Stimulated activated CD8-positive, alpha-beta memory T cell treated with anti-CD3 and anti-CD28 coated beads, Interleukin-12 subunit alpha, Interleukin-12 subunit beta, amount 100 ng/mL, for 24 hours (primary cell): ENCODE measurements around the gene TOMM40L.

Experiments used
- DNase-seq: peaks from one replicate; pipeline ENCODE4 v3.0.0-alpha.2; 2020; ENCODE audit errors: extremely low read depth

The TOMM40L gene

DNA sequence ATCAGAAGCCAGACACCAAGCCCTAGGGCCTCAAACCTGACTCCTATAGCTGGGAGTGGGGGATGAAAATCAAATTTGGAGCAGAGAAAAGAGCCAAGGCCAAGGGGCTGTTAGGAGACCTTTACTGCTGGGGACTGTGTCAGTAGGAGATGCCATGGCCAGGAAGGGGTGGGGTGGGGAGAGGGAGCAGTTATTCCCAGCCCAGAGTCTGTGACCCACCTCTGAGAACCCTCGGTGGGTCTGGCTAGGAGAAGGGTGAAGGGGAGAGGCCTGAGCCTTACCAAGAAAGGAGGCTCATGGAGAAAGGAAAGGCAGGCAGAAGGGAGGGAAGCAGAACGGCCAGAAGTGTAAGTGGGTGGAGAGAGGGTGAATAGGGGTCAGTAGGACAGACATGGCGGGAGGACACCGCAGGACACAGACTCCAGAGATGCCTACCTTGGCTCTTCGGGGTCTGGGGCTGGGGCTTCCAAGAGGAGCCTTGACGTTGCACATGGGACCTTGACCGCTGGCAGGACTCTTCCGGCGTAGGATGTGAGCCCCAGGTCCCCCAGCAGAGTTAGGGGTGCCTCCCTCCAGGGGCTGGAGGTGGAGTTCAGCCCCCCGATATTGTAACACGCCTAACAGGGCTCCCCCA, 28.2 kb upstream of the TOMM40L start:
- DNase-seq: no peak

DNA sequence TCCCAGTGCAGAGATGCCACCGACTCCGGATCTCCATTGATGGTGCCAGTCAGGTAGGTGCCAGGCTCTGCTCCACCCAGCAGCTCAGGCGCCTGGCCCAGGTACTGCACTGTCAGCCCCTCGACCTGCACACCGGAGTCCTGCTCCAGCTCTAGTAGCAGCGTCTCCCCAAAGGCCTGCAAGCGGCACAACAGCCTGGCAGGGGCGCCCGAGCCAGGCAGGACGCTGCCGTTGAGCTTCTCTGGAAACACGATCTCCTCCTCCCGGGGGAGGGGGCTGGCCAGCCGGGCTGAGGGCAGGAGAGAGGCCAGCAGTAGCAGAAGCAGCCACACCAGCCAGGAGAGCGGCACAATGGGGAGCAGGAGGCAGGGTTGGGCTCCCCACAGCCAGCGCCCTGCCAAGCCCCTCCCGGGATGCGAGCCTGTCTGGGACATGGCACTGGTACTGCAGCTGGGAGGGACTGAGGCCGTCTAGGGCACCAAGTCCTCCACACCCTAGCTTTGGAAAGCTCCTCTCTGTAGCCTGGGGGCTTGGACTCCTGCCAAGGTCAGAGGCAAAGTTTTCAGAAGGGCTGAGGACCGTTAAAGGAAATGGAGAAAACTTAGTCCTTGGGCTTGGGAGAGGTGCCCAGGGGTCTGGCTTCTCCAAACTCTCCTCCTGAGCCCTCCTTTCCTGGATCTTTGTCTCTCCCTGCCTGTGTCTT, 27.5 kb upstream of the TOMM40L start:
- DNase-seq: no peak

DNA sequence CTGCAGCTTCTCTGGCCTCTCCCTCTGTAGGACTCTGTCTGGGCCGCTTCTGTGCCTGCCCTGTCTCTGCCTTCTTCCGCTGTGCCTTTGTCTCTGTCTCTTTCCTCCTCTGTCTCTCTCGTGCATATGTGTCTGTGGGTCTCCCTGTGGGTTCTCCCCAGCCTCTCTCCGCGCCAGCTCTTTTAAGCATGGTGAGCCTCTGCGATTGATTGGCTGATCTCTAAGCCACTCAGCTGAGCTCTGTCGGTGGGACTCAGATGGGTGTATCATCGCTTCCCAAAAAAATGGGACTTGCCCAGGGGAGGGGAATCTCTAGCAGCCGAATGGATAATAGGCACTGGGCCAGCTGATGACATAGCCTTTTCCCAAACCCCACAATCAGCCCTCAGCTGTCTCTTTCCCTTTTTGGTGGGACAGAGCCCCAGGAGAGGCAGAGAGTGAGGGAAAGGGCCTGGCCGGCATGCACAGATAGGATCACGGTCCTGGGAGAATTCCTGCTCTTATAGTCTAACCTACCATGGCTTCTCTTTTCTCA, 26.9 kb upstream of the TOMM40L start, which contains the start of gene ADAMTS4:
Gene ADAMTS4, minus strand, starts transcription at position 158 of the 535 bp plus-strand sequence. CDS start 427 bp downstream, outside the sequence.
- DNase-seq: no peak

DNA sequence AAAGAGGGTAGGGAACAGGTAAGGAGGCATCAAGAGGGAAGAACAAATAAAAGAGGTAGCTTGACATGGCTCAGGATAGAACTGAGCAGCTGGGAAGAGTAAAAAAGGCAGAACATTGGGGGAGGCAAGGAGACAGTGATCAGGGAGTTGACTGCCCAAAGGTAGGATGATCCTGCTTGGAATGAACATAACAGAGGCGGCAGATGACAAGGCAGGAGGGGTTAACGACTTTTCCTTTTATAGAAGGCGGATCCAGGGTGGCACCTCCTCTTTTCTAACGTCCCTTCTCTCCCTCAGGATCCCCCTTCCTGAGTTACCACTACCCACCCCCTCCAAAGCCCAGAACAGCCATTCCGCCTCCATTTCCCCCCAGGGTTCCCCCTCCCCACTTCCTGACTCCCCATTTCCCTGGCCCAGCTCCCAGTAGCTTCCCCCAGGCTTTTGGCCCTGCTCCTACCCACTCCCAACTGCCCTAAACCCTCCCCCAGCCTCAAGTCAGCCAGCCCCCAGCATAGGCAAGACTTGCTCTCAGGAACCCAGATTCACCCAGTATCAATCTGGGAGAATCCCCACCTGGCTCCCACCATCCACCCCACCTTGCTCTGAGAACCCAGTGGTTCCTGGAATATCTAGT, 26.2 kb upstream of the TOMM40L start:
- no peak for DNase-seq

DNA sequence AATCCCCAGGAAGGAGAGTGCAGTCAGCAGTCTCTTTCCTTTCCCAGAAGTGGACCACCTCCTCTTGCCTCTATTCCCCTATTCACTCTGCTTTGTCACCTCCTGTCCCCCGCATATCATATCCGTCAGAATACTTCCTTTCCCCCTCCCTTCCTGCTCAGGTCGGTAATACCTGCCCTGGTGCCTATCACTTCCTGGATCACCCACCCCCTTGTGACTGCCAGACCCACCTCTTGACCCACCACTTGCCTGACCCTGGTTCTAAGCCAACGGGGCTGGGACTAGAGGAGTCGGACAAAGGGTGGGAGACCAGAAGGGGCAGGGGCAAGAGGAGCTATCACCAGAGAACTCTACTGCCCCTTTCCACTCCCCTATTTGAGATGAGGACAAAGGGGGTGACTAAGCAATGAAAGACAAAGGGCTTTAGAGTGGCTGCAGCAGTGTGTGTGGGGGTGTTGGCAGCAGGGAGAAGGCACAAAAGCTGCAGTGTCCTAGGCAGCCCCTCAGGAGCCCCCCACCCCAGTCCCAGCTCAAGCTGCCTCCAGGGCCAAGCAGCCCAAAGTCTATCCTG, 25.4 kb upstream of the TOMM40L start:
- DNase-seq: no peak

DNA sequence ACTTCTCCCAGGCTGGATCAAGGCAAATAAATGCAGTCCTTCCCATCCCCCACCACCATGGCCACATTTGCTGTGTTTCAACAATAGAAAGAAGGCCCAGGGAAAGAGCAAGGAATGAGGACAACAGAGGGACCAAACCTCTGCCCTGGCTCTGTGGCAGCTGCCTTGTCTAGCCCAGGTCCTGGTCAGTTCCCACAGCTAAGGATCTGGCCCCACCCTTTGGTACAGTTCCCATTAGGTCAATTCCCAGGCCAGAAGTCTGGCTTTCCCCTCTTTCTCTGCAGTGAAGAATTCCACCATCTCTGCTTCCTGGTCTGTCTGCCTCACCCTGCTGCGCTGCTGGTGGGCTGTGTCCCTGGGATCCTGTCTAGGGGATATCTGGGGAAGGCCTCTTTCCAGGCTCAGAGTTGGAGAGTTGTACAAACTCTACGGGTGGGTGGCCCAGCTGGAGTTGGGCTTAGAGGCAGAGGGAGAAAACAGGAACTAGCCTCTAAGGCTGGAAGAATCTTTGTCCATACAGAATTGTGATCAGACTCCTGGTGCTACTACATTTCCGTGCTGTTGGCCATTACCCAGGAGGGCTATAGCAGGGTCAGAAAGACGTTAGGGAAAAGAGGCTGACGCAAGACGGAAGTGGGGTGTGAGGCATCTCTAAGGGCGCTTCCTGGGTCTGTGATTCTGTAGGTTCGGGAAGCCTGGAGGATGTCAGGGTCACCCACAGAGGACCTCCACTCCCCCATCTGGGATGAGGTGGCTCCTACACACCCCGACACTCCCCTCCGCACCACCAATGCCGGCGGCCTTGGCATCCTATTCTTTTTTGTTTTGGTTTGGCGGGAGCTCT, 24.6 kb upstream of the TOMM40L start:
- DNase-seq: no peak

DNA sequence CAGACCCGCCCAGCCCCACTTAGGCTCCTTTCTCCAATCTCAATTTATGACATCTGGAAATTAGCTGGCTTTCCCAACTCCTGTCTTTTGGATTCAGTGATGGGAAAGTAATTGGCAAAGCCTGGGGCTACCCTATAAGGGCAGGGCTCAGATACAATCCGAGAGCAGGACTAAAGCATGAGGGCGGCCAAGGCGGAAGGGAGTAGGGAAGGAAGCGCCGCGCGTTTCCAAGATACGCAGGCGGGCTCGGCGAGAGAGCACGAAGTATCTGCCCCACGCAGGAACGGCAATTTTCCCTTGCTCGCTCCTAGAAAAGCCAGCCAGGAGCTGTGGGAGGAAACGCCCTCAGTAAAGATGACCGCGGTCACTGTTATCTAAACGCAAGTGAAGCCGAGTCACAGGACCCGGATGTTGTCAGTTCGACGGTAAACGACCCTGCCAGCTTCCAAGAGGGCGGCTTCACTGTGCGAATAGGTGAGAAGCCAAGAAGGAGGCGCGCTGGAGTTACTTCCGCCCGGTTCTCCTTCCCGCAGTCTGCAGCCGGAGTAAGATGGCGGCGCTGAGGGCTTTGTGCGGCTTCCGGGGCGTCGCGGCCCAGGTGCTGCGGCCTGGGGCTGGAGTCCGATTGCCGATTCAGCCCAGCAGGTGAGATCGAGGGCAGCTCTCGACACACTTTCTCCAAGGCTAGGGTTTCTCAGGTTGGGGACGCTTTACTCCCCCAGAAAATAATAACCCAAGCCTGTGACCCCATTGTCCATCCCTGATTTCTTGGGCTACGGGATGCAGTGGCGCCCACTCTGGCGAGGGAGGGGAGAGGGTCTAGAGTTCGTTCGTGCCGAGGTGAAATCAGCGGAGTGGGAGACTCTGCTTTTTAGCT, 23.8 kb upstream of the TOMM40L start, which contains the start of gene NDUFS2:
Gene NDUFS2, plus strand, starts transcription at position 532 of the 877 bp plus-strand sequence. Its CDS starts 19 bp downstream, at position 551.
- DNase-seq: peak; percentile 88

DNA sequence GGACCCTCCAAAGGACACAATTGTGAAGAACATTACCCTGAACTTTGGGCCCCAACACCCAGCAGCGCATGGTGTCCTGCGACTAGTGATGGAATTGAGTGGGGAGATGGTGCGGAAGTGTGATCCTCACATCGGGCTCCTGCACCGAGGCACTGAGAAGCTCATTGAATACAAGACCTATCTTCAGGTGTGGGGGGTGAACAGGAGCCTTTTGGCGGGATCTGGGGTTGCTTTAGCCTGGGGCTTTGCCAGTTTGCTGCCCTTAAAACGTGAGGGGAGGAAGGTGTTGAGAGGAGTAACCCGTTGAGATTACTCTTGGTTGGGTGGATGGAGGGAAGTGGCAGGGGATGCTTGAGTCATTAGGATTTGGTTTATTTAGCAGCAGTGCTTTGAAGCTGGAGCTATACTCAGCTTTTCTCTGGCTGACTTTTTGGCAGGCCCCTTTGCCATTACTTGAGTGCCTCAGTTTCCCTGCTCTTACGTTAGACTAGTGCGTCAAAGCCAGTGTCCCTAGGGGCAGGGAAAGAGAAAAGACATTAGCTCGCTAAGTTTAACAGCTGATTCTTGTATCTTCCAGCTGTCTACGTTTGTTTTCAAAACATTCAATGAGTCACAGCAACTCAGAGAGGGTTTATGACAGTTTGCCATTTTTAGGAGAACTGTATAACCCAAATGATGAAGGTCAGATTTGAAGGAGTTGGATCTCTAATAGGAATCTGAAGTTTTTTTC, 19.3 kb upstream of the TOMM40L start:
- DNase-seq: no peak

DNA sequence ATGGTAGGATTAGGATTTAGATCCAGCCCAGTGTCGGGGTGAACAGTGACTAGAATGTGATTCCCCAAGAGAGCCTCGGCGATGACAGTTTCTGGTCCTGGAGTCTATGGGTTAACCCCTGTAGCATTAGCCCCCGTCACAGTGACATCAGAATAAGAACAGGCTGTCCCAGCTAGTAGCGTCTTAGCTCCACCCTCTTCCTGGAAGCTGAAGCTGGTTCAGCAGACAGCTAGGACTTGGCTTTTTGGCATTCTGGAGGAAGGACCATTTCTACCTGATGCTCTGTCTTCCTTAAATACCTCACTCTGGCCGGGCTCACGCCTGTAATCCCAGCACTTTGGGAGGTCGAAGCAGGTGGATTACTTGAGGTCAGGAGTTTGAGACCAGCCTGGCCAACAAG, 18.7 kb upstream of the TOMM40L start:
- no peak for DNase-seq

DNA sequence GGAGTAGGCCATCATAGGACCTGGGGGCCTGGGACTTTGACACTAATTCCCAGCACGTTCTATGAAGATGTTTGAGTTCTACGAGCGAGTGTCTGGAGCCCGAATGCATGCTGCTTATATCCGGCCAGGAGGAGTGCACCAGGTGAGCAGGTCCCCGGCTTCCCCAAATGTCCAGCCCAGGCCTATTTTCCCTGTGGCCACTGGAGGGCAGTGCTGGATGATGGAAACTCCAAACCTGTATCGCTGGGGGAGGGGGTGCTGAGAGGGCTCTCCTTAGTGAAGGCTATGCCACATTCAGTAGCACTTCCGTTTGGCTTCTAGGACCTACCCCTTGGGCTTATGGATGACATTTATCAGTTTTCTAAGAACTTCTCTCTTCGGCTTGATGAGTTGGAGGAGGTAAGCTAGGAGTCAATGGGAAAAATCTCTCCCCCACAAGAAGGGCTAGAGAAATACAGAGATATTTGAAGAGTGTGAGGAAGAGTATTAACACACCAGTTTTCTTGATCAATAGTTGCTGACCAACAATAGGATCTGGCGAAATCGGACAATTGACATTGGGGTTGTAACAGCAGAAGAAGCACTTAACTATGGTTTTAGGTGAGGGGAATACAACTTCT, 16.0 kb upstream of the TOMM40L start:
- peak; percentile 51 for DNase-seq

DNA sequence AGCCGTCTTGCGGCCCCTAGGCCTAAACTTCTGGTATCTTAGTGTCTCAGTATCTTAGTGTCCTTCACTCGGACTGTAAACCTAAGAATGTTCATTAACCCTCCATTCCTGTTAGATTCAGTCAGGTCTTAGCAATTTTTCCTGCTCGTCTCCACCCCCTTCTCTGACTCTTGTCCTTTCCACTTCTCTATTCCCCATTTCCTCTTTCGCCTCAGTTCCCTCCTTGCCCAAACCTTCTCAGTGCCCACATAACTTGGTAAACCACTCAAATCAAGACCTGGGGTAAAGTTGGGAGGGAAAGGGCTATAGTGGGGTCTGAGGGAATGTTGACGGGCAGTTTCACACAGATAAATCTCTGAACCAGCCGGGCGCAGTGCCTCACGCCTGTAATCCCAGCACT, 11.5 kb upstream of the TOMM40L start:
- no peak for DNase-seq

DNA sequence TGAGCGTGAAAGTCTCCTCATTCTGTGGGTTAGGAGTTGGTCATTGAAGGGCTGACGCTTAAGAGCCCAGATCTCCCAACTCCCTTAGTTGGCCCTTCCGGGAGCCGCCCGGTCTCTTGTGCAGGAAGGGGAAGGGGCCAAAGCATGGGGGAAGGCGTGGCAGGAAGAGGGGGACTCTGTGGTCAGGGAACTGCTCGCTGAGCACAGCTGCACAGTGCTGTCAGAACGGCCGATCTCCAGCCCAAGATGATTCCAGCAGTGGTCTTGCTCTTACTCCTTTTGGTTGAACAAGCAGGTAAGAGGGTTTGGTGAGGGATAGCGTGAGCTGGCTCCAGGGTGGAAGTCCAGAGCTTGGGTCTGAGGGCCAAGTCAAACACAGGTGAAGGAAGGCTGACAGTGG, 10.8 kb upstream of the TOMM40L start, which contains the start of gene FCER1G:
Gene FCER1G, plus strand, starts transcription at position 220 of the 400 bp plus-strand sequence. Its CDS starts 27 bp downstream, at position 247.
- DNase-seq: no peak

DNA sequence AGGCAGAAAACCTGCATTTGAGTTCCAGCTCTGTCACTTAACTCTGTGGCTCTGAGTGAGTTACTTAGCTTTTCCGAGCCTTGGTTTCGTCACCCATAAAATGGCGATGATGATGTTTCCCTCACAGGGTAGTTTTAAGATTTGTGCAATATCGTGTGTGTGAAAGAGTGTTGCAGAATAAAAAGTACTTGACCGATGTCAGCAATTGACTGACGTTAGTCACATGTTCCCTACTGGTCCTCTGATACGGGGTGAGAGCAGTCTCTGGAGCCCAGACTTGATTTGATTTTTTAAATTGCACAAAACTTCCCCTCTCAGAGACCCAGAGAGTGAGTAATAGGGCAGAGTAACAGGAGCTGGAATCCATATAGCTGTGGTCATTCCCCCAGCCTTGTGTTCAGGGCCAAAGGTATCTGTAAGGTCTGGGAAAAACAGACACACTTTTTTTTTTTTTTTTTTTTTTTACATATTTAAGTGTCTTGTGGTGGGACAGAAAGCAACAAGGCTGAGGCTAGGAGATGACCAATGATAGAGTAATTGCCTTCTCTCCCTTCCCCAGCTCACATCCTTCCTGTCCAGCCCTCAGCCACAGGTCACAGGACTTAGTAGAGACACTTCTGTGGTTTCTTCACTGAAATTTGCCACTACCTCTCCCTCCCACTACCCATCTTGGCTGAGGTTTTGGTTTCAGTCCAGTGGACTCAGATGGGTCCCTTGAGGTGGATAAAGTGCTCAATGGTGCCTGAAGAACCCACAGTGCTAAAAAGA, 8.7 kb upstream of the TOMM40L start:
- no peak for DNase-seq

DNA sequence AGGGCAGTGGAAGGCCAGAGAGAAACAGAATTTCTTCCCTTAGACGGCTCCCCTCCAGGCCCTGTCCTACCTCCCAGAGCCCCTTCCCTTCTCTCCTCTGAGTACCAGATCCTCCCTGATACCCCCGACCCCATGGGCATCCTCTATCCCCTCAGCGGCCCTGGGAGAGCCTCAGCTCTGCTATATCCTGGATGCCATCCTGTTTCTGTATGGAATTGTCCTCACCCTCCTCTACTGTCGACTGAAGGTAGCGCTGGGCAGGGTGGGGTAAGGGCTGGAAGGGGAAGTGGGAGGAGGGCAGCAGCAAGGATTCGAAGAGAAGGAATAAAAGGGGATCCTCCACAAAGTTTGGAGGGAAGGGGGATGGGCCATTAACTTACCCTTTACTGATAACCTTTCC, 8.0 kb upstream of the TOMM40L start:
- DNase-seq: no peak

DNA sequence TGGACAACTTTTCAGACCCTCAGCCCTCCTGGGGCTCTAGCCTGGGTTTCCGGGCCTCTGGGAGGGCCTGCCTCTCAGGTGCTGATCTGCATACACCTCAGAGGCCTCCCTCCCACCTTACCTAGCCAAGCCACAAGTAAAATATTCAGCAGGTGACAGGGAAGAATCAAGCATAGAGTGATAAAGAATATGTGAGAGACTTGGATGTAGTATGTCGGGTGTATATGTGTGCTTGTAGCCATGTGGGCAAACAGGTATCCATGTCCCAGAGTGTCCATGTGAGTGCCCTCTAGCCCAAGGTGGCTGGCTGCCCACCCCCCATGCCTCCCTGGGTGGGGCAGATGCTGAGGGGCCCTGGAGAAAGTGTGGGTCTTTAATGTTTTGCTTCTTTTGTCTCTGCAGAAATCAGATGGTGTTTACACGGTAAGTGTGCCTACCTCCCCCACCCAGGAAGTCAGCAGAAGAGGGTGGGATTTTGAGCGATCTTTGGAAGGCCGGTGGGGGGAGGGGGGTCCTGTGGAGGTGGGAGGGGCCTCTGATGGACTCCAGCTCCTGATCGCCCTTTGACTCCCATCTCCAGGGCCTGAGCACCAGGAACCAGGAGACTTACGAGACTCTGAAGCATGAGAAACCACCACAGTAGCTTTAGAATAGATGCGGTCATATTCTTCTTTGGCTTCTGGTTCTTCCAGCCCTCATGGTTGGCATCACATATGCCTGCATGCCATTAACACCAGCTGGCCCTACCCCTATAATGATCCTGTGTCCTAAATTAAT, 7.4 kb upstream of the TOMM40L start:
- DNase-seq: no peak

DNA sequence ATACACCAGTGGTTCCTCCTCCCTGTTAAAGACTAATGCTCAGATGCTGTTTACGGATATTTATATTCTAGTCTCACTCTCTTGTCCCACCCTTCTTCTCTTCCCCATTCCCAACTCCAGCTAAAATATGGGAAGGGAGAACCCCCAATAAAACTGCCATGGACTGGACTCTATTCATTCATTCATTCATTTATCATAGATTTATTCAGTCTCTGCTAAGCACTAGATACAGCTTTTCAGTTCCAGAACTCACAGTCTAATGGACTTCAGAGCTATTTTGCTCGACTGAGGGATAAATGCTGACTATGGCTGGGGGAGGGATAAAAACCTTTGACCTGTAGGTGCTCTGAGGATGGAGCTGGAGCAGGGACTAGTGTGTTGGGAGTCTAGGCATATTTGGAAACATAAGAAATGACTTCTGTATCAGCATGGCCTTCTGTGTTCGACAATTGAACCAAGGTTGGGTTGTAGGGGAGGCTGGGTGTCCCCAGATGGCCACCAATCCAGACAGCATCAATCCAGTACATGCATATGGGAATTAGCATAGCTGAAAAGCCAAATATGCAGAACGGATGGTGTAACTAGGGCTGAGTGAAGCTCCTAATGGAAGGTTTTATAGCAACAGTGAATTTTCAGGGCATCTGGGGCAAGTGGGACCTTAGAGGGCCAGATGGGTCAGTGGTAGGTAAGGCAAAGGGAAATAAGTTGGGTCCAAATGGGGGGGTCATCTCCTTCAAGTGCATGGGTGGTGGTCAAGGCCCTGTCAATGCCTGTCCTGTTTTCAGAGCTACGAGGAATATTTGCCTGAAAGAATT, 6.6 kb upstream of the TOMM40L start:
- DNase-seq: no peak

DNA sequence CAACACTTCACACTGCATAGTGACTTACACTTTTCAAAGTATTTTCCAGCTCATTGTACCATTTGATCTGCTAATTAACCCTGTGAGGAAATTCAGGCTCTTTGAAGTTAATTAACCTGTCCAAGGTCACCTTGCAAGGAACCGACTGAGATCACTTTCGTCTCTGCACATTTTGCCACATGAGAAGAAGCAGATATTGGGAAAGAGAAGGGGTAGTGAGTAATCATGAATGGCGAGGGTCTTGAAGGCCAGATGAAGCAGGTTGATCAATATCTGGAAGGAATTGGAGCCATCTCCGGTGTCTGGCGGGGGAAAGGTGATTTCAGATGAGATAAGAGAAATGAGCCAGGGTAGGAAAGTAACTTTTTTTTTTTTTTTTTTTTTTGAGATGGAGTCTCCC, 5.9 kb upstream of the TOMM40L start:
- no peak for DNase-seq
